Keratinocyte (primary cell): ENCODE data around the gene SLC17A7. TPM values are rescaled to one million over a fixed set of nuclear protein-coding genes. Genes with fewer than 3 reads are reported as not detected.

Source experiments
- DNase-seq: peaks from one replicate; pipeline ENCODE4 v3.0.0-alpha.2; 2011; ENCODE audit warnings: low read depth, missing footprints, low spot score
- FAIRE-seq: peaks from 2 replicates; lab custom pipeline; 2011; peaks lifted over from hg19 to GRCh38; lab: Jason Lieb, UNC
- H2AFZ ChIP-seq: 2 replicates; pipeline ENCODE4 v1.6.0; 2012; ENCODE audit warnings: low read length, control low read depth, inconsistent platforms; ENCODE audit not compliant: control insufficient read depth
- H3K27ac ChIP-seq: 2 replicates; pipeline ENCODE4 v1.5.1; 2011; ENCODE audit warnings: low read length; ENCODE audit not compliant: control insufficient read depth, insufficient read depth
- H3K27me3 ChIP-seq: 3 replicates; pipeline ENCODE4 v1.6.0; 2011; ENCODE audit warnings: low read length; ENCODE audit not compliant: control insufficient read depth, insufficient read depth; ENCODE audit errors: extremely low read depth
- H3K36me3 ChIP-seq, 2 experiments: 2 replicates in 1 of 2; 3 replicates in 1 of 2; pipeline ENCODE4 v1.5.1; 2011; ENCODE audit warnings: low read length in 2 of 2, mild to moderate bottlenecking in 1 of 2; ENCODE audit not compliant: control insufficient read depth in 2 of 2, insufficient read depth in 2 of 2; ENCODE audit errors: extremely low read depth in 1 of 2
- H3K4me1 ChIP-seq: 3 replicates; pipeline ENCODE4 v1.5.1; 2011; ENCODE audit warnings: low read length; ENCODE audit not compliant: control insufficient read depth, insufficient read depth; ENCODE audit errors: extremely low read depth
- H3K4me2 ChIP-seq: 3 replicates; pipeline ENCODE4 v1.6.0; 2011; ENCODE audit warnings: low read depth, low read length; ENCODE audit not compliant: control insufficient read depth, insufficient read depth; ENCODE audit errors: extremely low read depth
- H3K4me3 ChIP-seq, 3 experiments: fragments of 200-600 bp in 1 of 3; sonication (generic) in 1 of 3; 2 replicates in 2 of 3; 3 replicates in 1 of 3; pipeline ENCODE4 v1.5.1; 2011 to 2016; ENCODE audit warnings: low read length in 3 of 3, mild to moderate bottlenecking in 3 of 3, control low read depth in 2 of 3, inconsistent platforms in 1 of 3, low read depth in 1 of 3, mixed read lengths in 1 of 3, mixed run types in 1 of 3, moderate library complexity in 1 of 3; ENCODE audit not compliant: control insufficient read depth in 2 of 3, insufficient read depth in 2 of 3; ENCODE audit errors: extremely low read depth in 1 of 3
- H3K79me2 ChIP-seq: 2 replicates; pipeline ENCODE4 v1.6.0; 2012; ENCODE audit warnings: low read length; ENCODE audit not compliant: control insufficient read depth, insufficient read depth
- H3K9ac ChIP-seq: 3 replicates; pipeline ENCODE4 v1.6.0; 2011; ENCODE audit warnings: low read length; ENCODE audit not compliant: control insufficient read depth, insufficient read depth; ENCODE audit errors: extremely low read depth
- H3K9me1 ChIP-seq: 3 replicates; pipeline ENCODE4 v1.6.0; 2011; ENCODE audit warnings: low read length; ENCODE audit not compliant: control insufficient read depth, insufficient read depth; ENCODE audit errors: extremely low read depth
- H3K9me3 ChIP-seq: 2 replicates; pipeline ENCODE4 v1.5.1; 2012; ENCODE audit warnings: low read depth, low read length; ENCODE audit not compliant: control insufficient read depth
- H4K20me1 ChIP-seq: 3 replicates; pipeline ENCODE4 v1.6.0; 2011; ENCODE audit warnings: low read length; ENCODE audit not compliant: control insufficient read depth, insufficient read depth; ENCODE audit errors: extremely low read depth
- EZH2 ChIP-seq: IDR thresholded peaks from one replicate; pipeline ENCODE4 v1.6.1; 2012; ENCODE audit warnings: inconsistent platforms, mild to moderate bottlenecking, low read length, moderate library complexity
- dilution Hi-C: fragments of 300-500 bp; cut with MboI; formaldehyde crosslinking; loops from one replicate; pipeline ENCODE4 v1.7.0; 2020; ENCODE audit warnings: low sequenced_read_pairs; ENCODE audit not compliant: extremely low pct_ligation_motif_present
- polyA plus RNA-seq, 5 experiments: library from polyadenylated mRNA; depleted of rRNA in 3 of 5; stranded (reverse) in 3 of 5; stranded (forward) in 1 of 5; unstranded in 1 of 5; fragments of >200 nt; gene quantifications; 1 replicate in 1 of 5; 2 replicates in 3 of 5; 3 replicates in 1 of 5; pipeline versions ENCODE4 v1.2.1 to v1.2.3, GENCODE V29; 2011 to 2012; ENCODE audit warnings: missing spikeins in 2 of 5, low read depth in 1 of 5, low replicate concordance in 1 of 5
- TF ChIP-seq, protein P1 (sequence below), 3 experiments: IDR thresholded peaks in 1 of 3; conservative IDR thresholded peaks in 1 of 3; optimal IDR thresholded peaks in 1 of 3; 2 replicates in 2 of 3; 3 replicates in 1 of 3; pipeline versions ENCODE3 to v1.5.1; 2011; ENCODE audit warnings: low read length in 3 of 3, mild to moderate bottlenecking in 3 of 3, moderate library complexity in 2 of 3, control low read depth in 1 of 3, inconsistent platforms in 1 of 3; ENCODE audit not compliant: insufficient read depth in 2 of 3; ENCODE audit errors: extremely low read depth in 1 of 3

SLC17A7 gene
- polyA plus RNA-seq, 1 donor (not counting 4 experiments of a cell fraction or from before 2014, with no cell fraction given): 0.04 TPM

DNA sequence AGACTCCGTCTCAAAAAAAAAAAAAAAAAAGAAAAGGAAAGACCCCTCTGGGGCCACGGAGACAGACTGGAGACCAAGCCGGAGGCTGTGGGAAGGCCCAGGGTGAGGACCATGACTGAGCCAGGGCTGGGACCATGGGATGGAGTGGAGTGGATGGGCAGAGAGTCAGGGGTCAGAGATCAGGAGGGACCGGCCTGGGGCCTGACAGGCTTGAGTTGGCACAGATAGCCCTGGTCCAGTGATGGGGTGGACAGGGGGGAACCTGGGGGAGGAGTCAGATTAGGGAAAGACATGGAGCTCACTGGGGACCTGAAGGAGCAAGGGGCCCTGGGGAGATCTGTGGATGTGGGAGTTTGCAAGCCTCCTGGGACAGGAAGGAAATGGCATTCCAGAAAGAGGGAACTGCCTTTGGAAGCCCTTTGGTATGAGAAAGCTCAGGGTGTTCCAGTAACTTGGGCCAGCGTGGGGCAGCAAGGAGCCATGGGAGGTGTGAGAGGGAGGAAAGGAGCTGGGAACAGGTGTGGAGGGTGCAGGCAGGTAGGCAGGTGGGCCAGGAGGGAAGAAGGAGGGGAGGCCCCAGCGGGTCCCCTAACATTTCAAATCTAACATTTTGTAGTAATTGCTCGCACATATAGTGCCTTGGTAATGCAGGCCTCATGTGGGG, 39.8 kb upstream of the SLC17A7 start:
- H3K4me2 ChIP-seq: no peak overlapping the region
- H3K9me3 ChIP-seq: no peaks in the 10 kb centered on the region
- no peak overlapping the region for H3K27ac ChIP-seq
- no peaks in the 10 kb centered on the region for H3K9me1 ChIP-seq
- no peaks in the 10 kb centered on the region for H4K20me1 ChIP-seq
- H3K79me2 ChIP-seq: no peaks in the 10 kb centered on the region
- no peaks in the 10 kb centered on the region for H3K36me3 ChIP-seq
- DNase-seq (no peak), FAIRE-seq (no peak)
- dilution Hi-C loops: no loop called here
- H3K27me3 ChIP-seq: no peaks in the 10 kb centered on the region
- TF ChIP-seq EZH2: no peak
- TF ChIP-seq, protein P1, sequence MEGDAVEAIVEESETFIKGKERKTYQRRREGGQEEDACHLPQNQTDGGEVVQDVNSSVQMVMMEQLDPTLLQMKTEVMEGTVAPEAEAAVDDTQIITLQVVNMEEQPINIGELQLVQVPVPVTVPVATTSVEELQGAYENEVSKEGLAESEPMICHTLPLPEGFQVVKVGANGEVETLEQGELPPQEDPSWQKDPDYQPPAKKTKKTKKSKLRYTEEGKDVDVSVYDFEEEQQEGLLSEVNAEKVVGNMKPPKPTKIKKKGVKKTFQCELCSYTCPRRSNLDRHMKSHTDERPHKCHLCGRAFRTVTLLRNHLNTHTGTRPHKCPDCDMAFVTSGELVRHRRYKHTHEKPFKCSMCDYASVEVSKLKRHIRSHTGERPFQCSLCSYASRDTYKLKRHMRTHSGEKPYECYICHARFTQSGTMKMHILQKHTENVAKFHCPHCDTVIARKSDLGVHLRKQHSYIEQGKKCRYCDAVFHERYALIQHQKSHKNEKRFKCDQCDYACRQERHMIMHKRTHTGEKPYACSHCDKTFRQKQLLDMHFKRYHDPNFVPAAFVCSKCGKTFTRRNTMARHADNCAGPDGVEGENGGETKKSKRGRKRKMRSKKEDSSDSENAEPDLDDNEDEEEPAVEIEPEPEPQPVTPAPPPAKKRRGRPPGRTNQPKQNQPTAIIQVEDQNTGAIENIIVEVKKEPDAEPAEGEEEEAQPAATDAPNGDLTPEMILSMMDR (optimal IDR thresholded peaks at IDR 0.05 in 1 of 3, IDR thresholded peaks at IDR 0.05 in 1 of 3, conservative IDR thresholded peaks at IDR 0.05 in 1 of 3; ENCODE audit: extremely low read depth in 1 of 3, insufficient read depth in 2 of 3, low read length in 3 of 3): peak in 1 of 3 experiments; percentile 8
- no peak overlapping the region for H3K9ac ChIP-seq
- no peak overlapping the region for H3K4me3 ChIP-seq
- H3K4me1 ChIP-seq: no peaks in the 10 kb centered on the region
- no peak overlapping the region for H2AFZ ChIP-seq

GRCh38 chr19:49479975-49480628, 38.8 kb upstream of the SLC17A7 start:
- Histone ChIP-seq H3K79me2 (no peaks in the 10 kb centered on the region), H3K27ac (no peak overlapping the region), H3K27me3 (no peaks in the 10 kb centered on the region), H3K9me1 (no peaks in the 10 kb centered on the region), H3K9ac (no peak overlapping the region), H4K20me1 (no peaks in the 10 kb centered on the region), H3K4me1 (no peaks in the 10 kb centered on the region), H3K4me2 (no peak overlapping the region), H3K36me3 (no peaks in the 10 kb centered on the region), H3K4me3 (no peak overlapping the region), H3K9me3 (no peaks in the 10 kb centered on the region), H2AFZ (no peak overlapping the region)
- FAIRE-seq (no peak), DNase-seq (no peak)
- dilution Hi-C loops: no loop called here
- TF ChIP-seq EZH2: no peak
- TF ChIP-seq, protein P1 (optimal IDR thresholded peaks at IDR 0.05 in 1 of 3, IDR thresholded peaks at IDR 0.05 in 1 of 3, conservative IDR thresholded peaks at IDR 0.05 in 1 of 3; ENCODE audit: extremely low read depth in 1 of 3, insufficient read depth in 2 of 3, low read length in 3 of 3): no peak
